ENCODE data around the gene ARPC1A. TPM values are rescaled to one million over a fixed set of nuclear protein-coding genes. Genes with fewer than 3 reads are reported as not detected.

ARPC1A gene
- total and polyA plus RNA-seq, 2 of the 8 experiments (the other 6 are each of a cell fraction or from before 2014, with no cell fraction given): 123 to 155 TPM

GRCh38 chr7:99399597-99399996 is 73.9 kb downstream of the ARPC1A start:
- H3K4me2 ChIP-seq (ENCODE audit: insufficient read depth in 1 of 2, low read depth in 2 of 2, low read length in 2 of 2): no peak overlapping the region
- no peak overlapping the region for H2BK20ac ChIP-seq (ENCODE audit: low read length)
- no peak overlapping the region for H4K8ac ChIP-seq (ENCODE audit: extremely low read depth, insufficient read depth, low read length)
- H3K4me1 ChIP-seq (replicated peaks in 1 of 4; ENCODE audit: control insufficient read depth in 3 of 4, insufficient read depth in 4 of 4, low read length in 3 of 4): no peaks in the 10 kb centered on the region
- no peak overlapping the region for H2AFZ ChIP-seq (ENCODE audit: low read length)
- H4K20me1 ChIP-seq (replicated peaks in 1 of 2; ENCODE audit: control insufficient read depth in 1 of 2, insufficient read depth in 2 of 2, low read length in 2 of 2): peaks cover 14 to 39% of the 10 kb centered on the region in 2 experiments
- H3K14ac ChIP-seq (ENCODE audit: insufficient read length): no peak overlapping the region
- H3K79me1 ChIP-seq (ENCODE audit: low read depth, low read length): peaks cover 11% of the 10 kb centered on the region
- 95% methylated on average over 6 of the region's 6 CpGs; no CpG with 5 or more reads in 1 of the 2 experiments for WGBS, 2 experiments (ENCODE audit: extremely low coverage in 1 of 2, insufficient coverage in 1 of 2, insufficient read length in 1 of 2, insufficient replicate concordance in 2 of 2, low coverage in 1 of 2, low lambda C conversion rate in 2 of 2, missing lambda C conversion rate in 1 of 2)
- no peaks in the 10 kb centered on the region; the same call in 1 of the 2 replicates for H3K23me2 ChIP-seq (ENCODE audit: low read depth, low read length)
- no peak overlapping the region for H2BK5ac ChIP-seq (ENCODE audit: low read depth, low read length)
- H2AK5ac ChIP-seq (ENCODE audit: low read depth, low read length): no peak overlapping the region
- no peak for FAIRE-seq
- H3K18ac ChIP-seq (ENCODE audit: extremely low read depth, low read length): no peak overlapping the region
- CTCF ChIA-PET (ENCODE audit: partially characterized antibody): interaction anchor here (0.9 to 2.5 kb wide), 7 partner anchors 11 to 237 kb away, joined by 3 to 7 read pairs (median 3); no protein-coding TSS in a partner anchor
- no peak overlapping the region for H3K56ac ChIP-seq (replicated peaks; ENCODE audit: insufficient read length, low read depth, low read length)
- H2BK12ac ChIP-seq (ENCODE audit: low read depth, low read length): no peak overlapping the region
- H4K91ac ChIP-seq (replicated peaks; ENCODE audit: insufficient read length, low read length): no peak overlapping the region
- peaks cover 0 to 14% of the 10 kb centered on the region in 2 experiments; a peak in 3 of 4 replicates for H3K79me2 ChIP-seq (ENCODE audit: control insufficient read depth in 1 of 2, insufficient read depth in 2 of 2, low read length in 2 of 2)
- TF ChIP-seq KDM1A (IDR thresholded peaks at IDR 0.05; ENCODE audit: borderline replicate concordance, low read length) (no peak), POLR2AphosphoS5 (IDR thresholded peaks at IDR 0.05; ENCODE audit: low read depth, low read length) (no peak), SP1 (IDR thresholded peaks at IDR 0.05; ENCODE audit: low read depth, low read length) (no peak), POLR2A (IDR thresholded peaks at IDR 0.05; ENCODE audit: control extremely low read depth in 1 of 2, low read depth in 2 of 2, low read length in 2 of 2) (0 out of 3 replicates have a peak, but pooled peaks of 1 of the 2 experiments have one; percentile 41), CTBP2 (IDR thresholded peaks at IDR 0.05; ENCODE audit: borderline replicate concordance, insufficient read depth, insufficient read length, low read length) (no peak)
- no peaks in the 10 kb centered on the region for H3K9me3 ChIP-seq (ENCODE audit: insufficient read depth in 2 of 2, low read depth in 1 of 2, low read length in 1 of 2)
- no peak overlapping the region for H2BK15ac ChIP-seq (ENCODE audit: low read length)
- H3K4me3 ChIP-seq (ENCODE audit: extremely low read depth in 1 of 4, insufficient read depth in 2 of 4, low read depth in 3 of 4, low read length in 4 of 4): no peak overlapping the region
- POLR2A ChIA-PET (ENCODE audit: partially characterized antibody): interaction anchor here (0.8 to 3.7 kb wide), 11 partner anchors 9 to 437 kb away, joined by 3 to 39 read pairs (median 4); partner anchors contain the start of genes BUD31 and PDAP1
- H3K23ac ChIP-seq (ENCODE audit: insufficient read length): no peak overlapping the region
- H3K9ac ChIP-seq (replicated peaks in 1 of 4; ENCODE audit: extremely low read depth in 1 of 4, low read depth in 3 of 4, low read length in 3 of 4): no peak overlapping the region
- H2BK120ac ChIP-seq (replicated peaks; ENCODE audit: low read depth, low read length): no peak overlapping the region
- no peaks in the 10 kb centered on the region for H3K27me3 ChIP-seq (replicated peaks in 1 of 4; ENCODE audit: control insufficient read depth in 3 of 4, extremely low read depth in 1 of 4, insufficient read depth in 3 of 4, low read length in 3 of 4)
- H3K27ac ChIP-seq (ENCODE audit: low read depth, low read length): no peak overlapping the region
- H3K36me3 ChIP-seq (ENCODE audit: control insufficient read depth in 2 of 4, insufficient read depth in 4 of 4, low read length in 3 of 4): peaks cover 31 to 85% (median 62%) of the 10 kb centered on the region in 4 experiments; a peak in 7 of 8 replicates
- no peak for DNase-seq (ENCODE audit: low read depth in 1 of 2, low spot score in 2 of 2)
- no peak overlapping the region for H3K4ac ChIP-seq (replicated peaks; ENCODE audit: insufficient read length, low read depth, low read length)
- H4K5ac ChIP-seq (ENCODE audit: insufficient read length, low read depth, low read length): no peak overlapping the region
